GM18909 (cell line): Measurements from ENCODE around the gene LPCAT1.

Experiments
- ATAC-seq: cut with Tn5 transposase; IDR thresholded peaks from one replicate; pipeline ENCODE4 v1.9.1; 2021; ENCODE audit warnings: mild to moderate bottlenecking; ENCODE audit not compliant: unreplicated experiment, poor library complexity

Gene LPCAT1

DNA sequence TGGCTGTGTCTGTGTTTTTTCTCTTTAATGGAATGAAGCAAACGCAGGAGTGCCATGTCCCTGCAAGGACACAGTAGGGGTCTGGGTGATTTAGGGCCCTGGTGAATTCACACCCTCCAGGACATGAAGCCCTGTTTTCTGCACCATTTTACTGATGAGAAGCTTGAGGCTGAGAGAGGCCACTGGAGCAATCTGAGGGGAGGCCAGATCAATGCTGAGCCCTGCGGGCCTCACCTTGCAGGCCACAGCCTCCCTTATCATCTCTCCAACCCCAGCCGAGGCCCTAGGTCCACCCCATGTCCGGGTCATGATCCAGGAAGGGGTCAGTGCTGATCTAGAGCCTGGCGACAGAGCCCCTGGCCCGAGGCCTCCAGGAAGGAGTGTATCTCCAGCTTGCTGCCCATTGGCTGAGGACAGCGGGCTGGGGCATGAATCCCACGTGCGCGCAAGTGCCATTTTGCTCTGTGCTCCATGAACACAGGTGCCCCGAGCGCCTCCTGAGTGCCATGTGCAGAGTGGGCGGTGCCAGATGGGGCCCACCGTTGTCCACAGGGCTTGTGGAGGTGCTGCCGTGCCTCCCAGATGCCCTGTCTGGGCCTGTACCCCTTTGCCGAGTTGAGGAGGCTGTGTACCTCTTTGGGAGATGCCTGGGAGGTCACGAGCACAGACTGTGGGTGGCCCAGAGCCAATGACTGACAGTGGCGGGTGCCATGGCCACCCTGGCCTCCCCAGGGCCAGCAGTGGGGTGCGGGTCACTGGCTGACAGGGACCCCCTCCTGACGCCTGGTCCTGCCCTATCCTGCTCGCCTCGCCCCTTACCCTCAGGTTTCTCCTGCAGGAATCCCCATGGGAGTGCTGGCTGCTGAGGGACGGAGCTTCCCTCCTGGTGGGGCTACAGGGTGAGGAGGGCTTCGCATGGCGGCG lies 32.3 kb upstream of the LPCAT1 start:
- no peak for ATAC-seq

DNA sequence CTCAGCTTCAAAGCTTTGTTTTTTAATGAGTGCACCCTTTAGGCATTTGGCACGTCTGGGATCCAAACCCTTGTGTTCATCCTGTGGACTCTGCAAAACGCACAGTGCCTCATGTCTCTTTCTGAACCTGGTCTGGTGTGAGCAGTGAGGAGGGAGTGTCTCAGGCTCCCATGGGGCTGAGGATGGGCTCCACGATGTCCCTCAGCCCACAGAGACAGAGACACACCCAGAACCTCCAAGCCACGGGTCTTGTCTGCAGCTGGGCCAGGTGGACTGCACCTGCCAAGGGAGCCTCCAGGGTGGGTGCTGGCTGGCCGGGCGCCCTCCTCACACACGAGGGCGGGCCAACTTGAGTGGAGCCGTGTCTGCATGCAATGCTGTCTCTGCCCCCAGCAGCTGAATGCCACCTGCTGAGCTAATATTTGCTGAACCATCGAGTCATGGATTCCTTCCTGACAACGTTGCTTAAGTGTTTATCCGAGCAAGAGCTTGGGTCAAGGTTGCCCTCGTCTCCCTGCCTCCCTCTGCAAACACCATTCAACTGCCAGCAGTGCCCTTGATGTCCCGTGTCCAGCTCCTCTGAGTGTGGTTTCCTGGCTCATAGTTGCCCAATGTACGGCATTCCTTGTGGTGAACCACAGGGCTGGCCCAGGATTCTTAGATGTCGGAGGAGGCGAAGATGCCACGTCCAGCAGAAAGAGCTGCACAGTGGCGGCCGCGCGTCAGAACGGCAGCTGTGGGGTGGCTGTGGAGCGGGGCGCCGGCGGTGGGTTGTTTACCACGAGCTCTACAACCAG lies 31.4 kb upstream of the LPCAT1 start:
- ATAC-seq = no peak

DNA sequence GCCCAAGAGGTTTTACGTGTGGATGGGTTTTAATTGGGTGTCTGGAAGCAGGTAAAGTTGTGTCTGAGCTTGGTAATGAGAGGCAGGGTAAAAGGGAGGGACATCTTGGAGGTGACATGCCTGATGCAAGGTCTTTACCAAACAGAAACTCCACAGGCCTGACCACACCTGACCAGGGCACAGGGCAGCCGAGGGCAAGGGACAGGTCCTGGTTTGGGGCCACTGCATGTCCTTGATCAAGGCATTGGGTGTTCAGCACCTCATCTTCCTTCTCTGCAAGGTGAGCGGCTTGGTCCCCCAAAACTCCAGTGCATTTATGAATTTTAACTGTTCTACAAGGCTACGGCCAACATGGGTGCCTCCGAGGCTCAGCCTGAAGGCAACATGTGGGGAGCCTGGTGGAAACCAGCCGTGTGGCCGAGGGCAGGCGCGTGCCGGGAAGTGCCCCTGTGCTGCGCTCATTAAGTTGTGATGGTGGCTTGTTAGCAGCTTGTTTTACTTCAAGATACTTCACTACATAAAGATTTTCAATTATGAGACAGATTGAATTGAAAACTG lies 30.7 kb upstream of the LPCAT1 start:
- no peak for ATAC-seq

DNA sequence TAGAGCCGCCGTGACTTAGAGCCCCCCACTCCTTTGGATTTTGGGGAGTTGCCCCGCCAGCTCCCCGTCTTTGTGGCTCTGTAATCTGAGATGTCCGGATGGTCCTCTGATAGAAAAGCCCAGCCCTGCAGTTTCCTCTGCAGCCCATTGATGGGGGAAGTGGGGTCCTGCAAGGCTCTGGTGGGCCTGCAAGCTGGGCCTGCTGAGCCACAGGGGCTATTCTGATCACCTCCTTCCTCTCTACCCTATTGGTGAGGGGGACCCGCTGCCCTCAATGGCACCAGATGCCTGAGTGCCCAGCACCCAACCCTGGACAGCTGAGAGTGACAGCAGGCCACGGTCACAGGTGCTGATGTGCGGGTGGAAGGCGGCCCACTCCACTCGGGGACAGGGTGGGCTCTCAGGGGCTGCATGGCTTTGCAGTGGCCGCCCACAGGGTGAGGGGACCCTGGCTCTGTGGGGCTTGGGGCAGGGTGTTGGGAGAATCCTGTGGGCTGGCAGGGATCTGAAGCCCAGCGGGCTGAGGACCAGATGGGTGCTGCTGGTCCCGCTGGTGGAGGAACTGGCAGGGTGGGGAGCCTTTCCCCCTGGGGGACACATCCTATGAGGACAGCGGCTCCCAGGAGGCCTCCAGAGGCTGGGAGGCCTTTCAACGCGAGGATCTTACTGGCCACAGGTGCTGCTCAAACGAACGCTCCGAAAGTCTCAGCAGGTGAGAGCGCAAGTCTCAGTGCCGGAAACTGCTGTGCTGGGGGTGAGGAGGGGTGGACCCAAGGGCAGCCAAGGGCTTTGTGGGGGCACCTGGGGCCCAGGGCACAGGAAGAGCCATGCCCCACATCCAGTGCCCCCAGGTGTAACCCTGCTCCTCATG lies 30.0 kb upstream of the LPCAT1 start:
- no peak for ATAC-seq

DNA sequence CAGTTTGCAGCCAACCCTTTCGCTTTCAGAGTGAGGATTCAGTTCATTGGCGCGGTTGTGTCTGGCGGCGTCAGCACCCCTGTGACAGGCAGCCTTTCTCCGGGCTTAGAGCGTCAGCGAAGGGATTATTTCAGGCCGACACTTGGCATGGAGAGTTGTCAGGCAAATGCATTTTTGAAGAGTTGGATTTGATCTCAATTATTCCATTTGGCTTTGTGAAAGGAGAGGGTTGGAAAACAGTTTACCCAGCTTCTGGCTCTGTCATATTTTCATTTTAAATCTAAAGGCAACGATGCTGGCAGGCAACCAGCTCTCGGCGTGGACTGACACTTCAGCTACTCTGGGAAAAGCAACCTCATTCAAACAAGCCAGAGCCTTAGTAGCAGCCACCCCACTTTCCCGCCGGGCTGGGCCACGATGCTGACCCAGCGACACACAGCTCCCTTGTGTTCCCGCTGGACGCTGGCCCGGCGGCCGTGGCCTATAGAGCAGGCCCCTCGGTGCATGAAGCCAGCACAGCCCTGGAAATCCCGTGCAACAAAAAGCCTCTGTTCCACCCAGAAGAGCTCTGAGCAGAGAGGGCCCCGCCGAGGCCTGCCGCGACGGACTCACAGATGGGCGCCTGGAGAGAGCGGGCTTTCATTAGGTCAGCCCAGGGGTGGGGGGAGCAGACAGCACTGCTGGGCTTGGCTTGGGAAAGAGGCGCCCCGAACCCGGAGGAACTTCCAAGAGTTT lies 28.9 kb upstream of the LPCAT1 start:
- no peak for ATAC-seq

DNA sequence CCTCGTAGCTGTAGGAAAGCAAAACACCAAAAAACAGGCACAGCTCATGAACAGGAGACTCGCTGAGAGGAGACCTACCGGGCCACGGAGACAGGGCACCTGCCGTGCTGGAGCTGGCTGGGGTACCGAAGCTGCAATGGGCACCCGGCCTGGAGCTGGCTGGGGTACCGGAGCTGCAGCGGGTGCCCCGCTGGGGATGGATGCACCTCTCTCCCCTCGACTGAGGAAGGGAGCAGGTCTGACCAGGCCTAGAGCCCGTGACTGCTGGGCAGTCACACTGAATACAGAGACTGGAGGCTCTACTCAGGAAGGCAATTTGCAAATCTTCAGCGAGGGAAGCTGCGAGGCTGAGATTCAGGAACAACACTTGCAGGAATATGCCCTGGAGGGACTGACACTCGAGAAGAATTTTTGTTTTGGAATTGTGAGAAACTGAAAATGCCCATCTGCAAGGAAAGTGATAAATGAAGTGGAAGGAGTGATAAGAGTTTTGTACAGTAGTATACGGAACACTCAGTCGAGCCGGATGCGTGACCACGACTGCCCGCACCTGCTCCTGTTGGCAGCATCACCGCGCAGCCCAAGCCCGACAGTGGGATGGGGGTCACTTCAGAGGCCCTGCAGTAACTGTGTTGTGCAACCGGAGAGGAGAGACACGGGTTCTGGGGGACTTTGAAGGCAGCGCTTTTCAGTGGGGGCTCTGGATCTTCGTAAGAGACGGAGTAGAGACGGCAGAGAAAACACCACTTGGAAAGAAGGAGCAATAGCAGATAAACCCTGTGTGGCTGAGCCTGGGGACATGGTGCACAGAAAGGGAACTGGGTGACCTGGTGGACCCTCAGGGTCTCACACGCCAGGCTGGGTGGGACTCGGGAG lies 27.9 kb upstream of the LPCAT1 start:
- no peak for ATAC-seq

DNA sequence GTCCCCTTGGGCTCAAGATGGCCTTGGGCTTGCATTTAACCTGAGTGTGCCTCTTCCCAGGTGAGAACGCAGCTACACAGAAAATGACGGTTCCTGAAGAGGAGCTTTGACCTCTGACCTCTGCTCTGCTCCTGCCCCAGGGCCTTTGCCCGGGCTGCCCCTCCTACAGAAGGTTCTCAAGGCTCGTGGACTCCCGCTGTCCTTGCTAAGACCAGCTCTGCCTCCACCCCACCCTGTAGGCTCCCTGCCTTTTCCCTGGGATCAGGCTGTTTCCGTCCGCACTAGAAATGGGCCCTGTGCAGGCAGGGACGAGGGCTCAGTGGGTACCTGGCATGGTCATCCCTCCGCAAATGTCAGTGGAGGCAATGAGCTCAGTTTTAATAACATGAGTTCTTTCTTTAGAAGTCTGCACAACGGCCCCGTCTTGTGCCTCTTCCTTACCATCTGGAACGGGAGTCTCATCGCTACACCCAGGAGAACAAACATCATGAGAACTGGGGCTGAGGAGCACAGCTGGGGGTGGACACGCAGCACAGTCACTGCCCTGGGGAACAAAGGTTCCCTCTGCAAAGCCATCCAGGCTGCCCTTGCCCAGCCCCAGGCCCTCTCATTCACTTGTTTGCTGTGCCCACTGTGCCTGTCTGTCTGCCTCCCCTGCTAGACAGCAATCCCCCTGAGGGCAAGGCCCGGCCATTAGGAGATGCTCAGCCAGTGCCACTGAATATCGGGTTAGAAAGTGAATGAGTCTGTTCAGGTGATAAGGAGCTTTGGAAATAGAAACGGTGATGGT lies 26.7 kb upstream of the LPCAT1 start:
- ATAC-seq = no peak

DNA sequence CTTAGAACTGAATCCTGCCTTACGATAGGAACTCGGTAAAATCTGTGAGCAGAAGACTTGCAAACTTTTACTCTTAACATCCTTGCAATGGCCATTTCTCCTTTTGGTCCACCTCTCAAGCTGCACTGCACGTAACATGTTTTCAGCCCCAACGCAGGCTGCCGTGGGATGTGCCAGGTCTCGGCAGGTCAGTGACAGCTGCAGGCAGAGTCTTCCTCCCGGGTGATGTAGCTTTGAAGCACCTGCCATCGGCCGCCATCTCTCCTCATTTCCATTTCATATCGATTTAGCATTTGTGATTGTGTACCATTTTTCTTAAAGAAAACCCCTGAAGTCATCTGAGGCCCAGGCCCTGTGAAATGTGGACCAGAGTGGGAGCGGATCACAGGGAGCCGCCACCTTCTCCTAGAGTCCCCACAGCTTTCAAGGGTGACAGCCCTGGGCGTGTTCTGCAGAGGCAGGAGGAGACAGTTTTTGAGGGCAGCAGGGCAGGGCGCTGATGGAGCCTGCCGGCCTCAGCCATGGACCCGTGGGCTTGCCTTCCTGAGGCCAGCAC lies 25.8 kb upstream of the LPCAT1 start:
- ATAC-seq = no peak

DNA sequence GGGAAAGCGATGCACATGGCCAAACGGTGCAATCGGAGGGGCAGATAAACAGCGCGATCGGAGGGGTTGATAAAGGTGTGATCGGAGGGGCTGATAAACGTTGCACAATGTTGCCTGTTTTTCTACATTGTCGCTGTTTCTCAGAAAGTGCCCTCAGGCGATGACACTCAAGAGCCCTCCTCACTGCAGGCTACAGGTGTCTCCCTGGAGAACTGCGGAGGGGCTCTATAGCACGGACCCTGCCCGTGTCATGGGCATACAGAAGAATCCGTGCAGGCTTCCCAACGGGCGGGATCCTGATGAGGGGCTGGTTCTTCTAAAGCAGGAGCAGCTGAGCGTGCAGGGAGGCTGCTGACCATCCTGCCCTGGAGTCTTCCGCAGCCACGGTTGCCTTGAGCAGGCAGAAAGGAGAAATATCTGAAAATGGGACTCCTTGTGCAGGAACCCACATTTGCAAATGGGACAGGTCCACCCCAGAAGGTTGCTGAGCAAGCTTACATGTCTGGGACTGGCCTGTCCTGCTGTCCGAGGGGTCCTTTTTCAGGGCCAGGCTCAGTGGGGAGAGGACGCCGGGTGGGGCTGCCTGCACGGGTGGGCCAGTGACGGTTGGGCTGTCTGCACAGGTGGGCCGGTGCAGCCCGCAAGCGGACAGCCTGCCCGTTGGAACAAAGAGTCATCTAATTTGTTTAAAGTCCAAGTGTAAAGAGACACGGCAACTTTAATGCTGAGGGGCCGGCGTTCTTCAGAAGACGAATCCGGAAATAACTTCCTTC lies 25.1 kb upstream of the LPCAT1 start:
- no peak for ATAC-seq

DNA sequence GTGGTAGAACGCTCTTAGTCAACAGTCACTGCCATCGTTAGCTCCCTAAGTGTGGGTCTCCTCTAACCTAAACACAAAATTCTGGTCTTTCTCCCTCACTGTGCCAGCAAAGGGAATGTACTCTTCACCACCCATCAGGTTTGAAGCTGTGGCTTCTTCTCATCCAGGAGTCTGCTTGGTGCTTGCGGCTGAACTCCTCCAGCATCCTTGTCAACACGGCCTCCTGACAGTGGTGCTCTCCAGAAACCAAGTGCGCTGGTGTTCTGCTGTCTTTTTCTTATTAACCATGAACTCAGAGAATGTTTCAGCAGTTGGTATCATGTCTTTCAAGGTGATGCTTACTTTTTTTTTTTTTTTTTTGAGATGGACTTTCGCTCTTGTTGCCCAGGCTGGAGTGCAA lies 23.9 kb upstream of the LPCAT1 start:
- no peak for ATAC-seq

DNA sequence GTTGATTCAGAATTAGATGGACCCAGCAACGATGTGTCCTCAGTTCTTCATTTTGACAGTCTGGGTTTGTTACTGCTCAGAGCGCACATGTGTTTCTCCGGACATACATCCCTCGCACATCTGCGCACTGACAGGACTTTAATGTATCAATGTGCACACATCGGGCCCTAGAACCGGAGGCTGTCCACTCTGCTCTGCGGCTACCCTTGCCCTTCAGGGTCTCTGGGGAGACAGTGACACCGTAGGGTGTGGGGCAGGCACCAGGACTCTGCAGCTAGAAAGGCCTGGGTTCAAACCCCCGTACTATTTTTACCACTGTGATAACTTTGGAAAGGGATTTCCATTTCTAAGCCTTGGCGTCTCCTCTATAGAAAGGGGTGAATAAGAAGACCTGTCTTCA lies 23.5 kb upstream of the LPCAT1 start:
- ATAC-seq = no peak

DNA sequence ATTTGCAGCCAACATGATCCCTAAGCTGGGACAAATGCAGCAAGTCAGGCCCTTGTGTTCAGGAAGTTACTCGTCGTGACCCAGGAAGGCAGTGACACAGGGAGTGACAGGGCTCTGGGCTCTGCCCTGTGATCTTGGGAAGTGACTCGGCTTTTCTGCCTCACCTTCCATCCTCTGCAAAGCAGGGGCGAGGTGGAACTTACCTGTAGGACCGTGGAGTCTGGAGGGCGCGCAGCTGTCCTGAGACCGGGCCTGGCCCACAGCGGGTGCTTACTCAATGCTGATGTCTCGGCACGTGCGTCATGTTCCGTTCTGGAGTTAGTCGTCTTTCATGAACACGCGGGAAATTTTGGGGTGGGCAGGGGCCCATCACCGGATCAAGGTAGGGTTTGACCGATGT lies 22.8 kb upstream of the LPCAT1 start:
- ATAC-seq = no peak

DNA sequence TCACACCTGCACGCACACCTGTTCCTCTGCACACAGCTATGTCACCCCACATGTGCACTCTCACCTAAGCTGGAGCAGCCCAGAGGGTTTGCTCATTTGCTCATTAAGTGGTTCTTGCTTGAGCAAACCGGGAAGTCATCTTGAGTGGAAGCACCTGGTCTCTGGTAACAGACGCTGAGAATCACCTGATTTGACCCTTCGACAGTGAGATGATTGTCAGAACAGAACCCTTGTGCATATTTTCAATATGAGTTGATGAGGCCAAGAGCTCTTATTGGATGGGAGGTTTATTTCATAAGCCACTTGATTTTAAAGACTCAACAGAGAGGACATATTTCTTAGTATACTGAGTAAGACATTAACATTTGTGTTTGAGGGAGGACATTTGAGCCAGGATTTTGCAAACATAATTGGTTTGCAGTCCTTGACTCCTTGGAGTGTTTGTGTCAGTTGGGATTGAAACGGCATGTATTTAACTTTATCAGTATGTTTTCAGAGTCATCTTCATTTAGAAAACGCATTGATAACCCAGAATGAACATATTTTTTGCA lies 22.1 kb upstream of the LPCAT1 start:
- no peak for ATAC-seq

DNA sequence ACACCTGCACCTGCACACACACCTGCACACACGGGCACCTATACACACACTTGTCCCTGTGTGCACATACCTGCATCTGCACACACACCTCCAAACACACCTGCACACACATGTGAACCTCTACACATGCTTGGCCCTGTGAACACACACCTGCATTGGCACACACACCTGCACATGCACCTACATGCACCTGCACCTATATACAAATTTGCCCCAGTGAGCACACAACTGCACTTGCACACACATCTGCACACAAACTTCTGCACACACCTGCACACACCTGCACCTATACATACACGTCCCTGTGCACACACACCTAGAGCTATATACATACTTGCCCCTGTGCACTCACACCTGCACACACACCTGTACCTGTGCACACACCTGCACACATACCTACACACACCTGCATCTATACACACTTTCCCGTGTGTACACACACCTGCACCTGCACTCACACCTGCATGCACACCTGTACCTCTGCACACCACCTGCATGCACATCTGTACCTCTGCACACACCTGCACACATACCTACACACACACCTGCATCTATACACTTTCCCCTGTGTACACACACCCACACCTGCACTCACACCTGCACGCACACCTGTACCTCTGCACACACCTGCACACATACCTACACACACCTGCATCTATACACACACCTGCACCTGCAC lies 21.5 kb upstream of the LPCAT1 start:
- no peak for ATAC-seq

DNA sequence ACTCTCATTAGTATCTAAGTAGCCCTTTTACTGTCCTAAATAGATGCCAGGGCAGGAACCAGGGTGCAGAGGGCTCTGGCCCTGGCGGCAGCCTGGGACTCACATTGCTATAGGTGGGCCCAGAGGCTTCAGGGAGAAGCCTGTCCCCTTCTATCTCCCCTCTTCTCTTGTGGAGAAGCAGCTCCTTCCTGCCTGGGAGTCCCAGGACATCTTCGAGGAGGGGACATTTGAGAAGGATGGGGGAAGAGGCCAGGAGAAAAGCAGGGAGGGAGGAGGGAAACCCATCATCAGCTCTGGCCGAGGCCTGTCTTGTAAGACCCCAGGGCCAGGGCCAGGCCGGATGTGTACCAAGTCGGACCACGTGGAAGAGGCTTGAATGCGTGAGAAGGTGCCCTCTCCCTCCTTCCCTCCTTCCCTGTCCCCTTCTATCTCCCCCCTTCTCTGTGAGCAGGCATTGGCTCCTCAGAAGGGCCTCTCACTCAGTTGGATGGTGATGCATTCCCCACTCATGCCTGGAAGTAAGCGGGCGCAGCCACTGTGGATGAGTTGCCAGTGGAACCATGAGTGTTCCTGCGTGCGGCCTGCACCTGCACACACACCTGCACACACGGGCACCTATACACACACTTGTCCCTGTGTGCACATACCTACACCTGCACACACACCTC lies 20.7 kb upstream of the LPCAT1 start:
- ATAC-seq = no peak
